ENCODE results near the gene NAB1. TPM values are rescaled to one million over a fixed set of nuclear protein-coding genes. Genes with fewer than 3 reads are reported as not detected.
A peak's percentile ranks its signal among the peaks of the same experiment; 100 is the strongest.

NAB1 gene
- total RNA-seq, 2 experiments from 2014 or later = 24.9 to 33.3 TPM

DNA sequence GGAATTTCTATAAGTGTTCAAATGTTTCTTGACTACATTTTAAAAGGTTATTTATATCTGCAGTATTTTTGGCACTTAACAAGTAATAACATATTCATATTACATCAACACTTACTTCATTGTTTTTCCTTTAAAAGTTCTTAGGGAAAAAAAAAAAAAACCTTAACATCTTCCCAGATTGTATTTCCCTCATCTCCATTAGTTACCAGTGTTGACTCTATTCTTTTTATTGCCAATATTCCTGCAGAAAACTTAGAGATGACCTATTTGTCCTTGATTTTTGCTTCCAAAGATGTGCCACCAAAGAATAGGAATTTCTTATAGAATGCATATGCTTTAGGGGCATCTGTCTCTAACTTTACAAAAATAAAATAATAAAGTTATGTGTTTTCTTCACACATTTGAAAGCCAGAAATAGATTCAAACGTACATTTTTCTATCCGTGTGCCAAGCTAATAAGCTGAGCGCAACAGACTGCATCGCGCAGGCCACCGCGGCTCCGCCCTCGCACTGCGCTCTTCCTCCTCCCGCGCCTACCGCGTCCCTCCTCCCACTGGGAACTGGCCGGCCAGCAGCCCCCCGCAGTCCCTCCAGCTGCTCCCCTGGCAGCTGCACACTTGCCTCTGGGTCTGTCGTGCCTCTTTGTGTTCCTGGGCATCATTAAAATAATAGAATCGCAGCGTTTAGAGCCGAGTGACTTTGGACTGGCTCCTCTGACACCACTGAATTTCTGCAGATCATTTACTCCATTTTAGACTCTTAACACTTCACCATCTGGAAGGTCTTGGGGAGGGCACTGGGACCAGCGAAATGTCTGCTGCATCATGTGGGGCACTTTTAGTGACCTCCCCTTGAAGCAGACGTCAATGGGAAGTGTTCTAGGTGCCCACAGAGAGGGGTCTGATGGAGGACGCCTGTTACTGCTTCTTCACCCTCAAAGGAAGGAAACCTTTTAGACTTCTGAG lies 21.2 kb upstream of the NAB1 start:
- H3K36me3 Mint-ChIP-seq = no peaks in the 10 kb centered on the region
- peak; percentile 33 for DNase-seq
- peaks cover 3% of the 10 kb centered on the region for H3K9me3 Mint-ChIP-seq
- H3K4me1 Mint-ChIP-seq = peaks cover 20% of the 10 kb centered on the region
- H3K27me3 Mint-ChIP-seq = no peaks in the 10 kb centered on the region
- H3K4me3 Mint-ChIP-seq = peak overlapping the region; percentile 86
- peak overlapping the region; percentile 59 for H3K27ac Mint-ChIP-seq

DNA sequence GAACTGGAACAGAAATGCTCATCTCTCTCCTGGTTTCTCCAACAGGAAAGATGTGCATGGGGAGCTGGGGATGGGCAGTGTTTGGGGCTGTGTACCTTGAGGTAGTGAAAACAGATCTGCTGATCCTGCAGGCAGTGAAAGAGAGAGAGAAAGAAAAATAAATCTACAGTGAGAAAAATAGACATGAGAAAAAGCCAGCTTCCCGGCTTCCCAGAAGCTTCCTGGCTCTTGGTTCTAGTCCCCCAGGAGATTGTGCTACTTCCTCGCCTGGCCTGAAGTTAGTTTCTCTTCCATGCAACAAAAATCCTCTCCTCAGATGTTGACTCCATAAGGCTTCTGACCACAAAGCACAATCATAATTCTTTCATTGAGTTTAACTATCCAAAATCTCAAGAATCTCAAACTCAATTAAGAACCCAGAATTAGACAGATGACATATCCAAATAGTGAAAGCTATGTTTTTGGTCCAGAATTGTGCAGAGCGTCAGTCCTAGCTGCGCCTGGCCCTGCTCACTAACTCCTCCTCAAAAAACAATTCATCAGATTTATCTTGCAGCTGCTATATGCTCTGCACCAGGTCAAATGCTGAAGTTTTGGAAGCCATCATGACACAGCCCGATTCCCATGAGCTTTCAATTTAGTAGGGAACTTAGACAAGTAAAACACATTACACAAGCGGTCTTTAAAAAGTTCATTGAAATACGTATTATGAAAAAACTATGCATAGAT lies 20.1 kb upstream of the NAB1 start:
- H3K27me3 Mint-ChIP-seq = no peaks in the 10 kb centered on the region
- DNase-seq = no peak
- H3K9me3 Mint-ChIP-seq = peaks cover 3% of the 10 kb centered on the region
- peaks cover 20% of the 10 kb centered on the region for H3K4me1 Mint-ChIP-seq
- no peaks in the 10 kb centered on the region for H3K36me3 Mint-ChIP-seq
- no peak overlapping the region for H3K4me3 Mint-ChIP-seq
- no peak overlapping the region for H3K27ac Mint-ChIP-seq

DNA sequence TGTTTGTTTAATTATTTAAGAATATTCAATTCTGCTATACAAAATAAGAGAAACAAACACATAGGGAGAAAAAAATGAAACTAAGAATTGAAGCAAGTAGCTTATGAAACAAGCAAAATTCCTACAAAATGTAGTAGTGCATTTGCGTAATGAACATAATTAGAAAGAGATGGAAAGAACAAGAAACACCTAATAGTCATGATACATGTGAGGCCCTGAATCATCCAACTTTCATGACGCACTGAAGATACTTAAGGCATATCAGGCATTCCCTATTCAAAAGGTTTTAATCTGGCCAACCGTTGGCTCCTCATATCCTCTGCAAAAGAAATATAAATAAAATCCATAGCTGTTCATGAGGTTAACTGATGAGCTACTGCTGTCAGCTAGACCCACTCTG lies 14.5 kb upstream of the NAB1 start:
- no peak for DNase-seq
- Mint-ChIP-seq H3K36me3 (no peaks in the 10 kb centered on the region), H3K27me3 (no peaks in the 10 kb centered on the region), H3K4me1 (peaks cover 3% of the 10 kb centered on the region), H3K4me3 (no peak overlapping the region), H3K9me3 (no peaks in the 10 kb centered on the region), H3K27ac (no peak overlapping the region)

DNA sequence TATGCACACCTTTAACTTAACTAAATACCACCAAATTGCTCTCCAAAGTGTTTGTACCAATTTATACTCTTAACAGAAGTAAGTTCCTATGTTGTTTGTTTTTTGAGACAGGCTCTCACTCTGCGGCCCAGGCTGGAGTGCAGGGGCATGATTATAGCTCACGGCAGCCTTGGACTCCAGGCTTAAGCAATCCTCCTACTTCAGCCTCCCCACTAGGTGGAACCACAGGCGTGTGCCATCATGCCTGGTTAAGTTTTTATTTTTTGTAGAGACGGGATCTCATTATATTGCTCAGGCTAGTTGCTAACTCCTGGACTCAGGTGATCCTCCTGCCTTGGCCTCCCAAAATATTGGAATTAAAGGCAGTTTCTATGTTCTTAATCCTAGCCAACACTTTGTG lies 13.1 kb upstream of the NAB1 start:
- no peak for DNase-seq
- Mint-ChIP-seq H3K27ac (no peak overlapping the region), H3K4me3 (no peak overlapping the region), H3K27me3 (no peaks in the 10 kb centered on the region), H3K9me3 (no peaks in the 10 kb centered on the region), H3K4me1 (peaks cover 3% of the 10 kb centered on the region), H3K36me3 (no peaks in the 10 kb centered on the region)

DNA sequence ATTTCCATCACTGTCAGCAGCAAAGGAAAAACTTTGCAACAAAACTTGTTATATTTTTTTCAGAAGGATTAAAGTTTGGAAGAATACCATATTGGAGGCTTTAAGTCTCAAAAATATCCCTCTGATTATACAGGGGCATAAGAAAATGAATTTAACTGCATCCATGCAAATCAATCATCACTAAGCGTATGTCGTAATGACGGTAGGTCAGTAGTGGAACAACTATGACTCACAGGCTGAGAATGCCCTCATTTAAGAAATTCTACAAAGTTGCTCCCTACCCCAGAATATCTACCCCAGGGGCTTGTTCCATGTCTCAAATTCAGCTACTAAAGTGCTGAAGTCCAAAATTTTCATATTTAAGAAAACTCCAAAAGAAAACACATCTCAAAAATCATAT lies 12.5 kb upstream of the NAB1 start:
- Mint-ChIP-seq H3K27me3 (no peaks in the 10 kb centered on the region), H3K4me3 (no peak overlapping the region)
- no peak for DNase-seq

DNA sequence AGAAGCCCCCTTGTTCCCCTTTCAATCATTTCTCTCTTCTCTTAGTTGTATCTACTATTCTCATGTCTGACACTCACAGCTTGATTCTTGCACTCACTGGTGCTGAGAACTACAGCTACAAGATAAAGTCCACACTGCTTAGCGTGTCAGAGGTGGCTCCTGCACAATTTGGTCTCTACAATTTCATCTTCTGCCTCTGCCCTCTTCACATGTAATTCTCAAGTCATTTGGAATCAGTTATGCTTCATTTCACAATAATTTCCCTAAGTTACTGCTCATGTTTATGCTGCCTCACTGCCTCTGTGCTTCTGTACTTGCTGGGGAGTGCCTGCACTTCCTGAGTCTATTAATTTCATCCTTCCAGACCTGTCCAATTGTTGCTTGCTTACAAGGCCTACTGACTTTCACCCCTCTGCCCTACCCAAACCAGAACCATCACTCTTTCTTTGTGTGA lies 11.6 kb upstream of the NAB1 start:
- no peak overlapping the region for H3K4me3 Mint-ChIP-seq
- H3K9me3 Mint-ChIP-seq = no peaks in the 10 kb centered on the region
- H3K27ac Mint-ChIP-seq = no peak overlapping the region
- DNase-seq = no peak
- H3K36me3 Mint-ChIP-seq = no peaks in the 10 kb centered on the region
- no peaks in the 10 kb centered on the region for H3K27me3 Mint-ChIP-seq
- peaks cover 3% of the 10 kb centered on the region for H3K4me1 Mint-ChIP-seq

More for the DNA sequence above, 12.5 kb upstream of the NAB1 start:
- Mint-ChIP-seq H3K36me3 (no peaks in the 10 kb centered on the region), H3K4me1 (peaks cover 3% of the 10 kb centered on the region), H3K9me3 (no peaks in the 10 kb centered on the region), H3K27ac (no peak overlapping the region)

DNA sequence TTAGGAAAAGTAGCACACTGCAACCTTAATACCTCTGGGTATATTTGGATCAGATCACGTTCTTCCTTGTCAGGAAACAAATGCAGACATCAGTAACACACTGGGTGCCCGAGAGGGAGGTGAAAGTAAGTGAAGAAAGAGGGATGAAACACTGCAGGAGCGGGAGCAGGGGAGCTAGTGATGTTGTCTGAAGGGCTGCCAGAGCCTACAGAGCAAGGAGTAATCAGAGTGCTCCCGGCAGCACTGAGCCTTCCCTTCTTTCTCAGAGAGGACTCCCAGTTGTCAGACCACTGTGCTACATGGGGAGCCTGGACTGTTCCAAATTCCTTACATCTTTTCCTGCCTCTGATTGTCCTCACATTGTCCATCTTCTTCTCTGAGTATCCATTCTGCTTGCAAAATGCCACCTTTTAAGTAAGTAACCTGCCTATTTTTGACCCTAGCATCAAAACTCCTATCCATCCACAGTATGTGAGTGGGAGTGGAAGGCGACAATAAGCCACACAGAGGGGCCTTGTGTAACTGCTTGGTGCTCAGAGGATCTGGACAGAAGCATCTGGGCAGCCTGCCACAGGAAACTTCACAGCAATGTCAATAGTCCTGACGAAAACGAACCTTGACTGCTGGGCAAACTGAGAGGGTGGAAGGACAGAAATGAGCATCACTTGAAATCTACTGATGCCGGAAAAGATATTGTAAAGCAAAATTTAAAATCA lies 10.8 kb upstream of the NAB1 start:
- Mint-ChIP-seq H3K4me3 (no peak overlapping the region), H3K36me3 (no peaks in the 10 kb centered on the region), H3K27ac (no peak overlapping the region), H3K4me1 (peaks cover 4% of the 10 kb centered on the region), H3K27me3 (no peaks in the 10 kb centered on the region), H3K9me3 (no peaks in the 10 kb centered on the region)
- DNase-seq = no peak

DNA sequence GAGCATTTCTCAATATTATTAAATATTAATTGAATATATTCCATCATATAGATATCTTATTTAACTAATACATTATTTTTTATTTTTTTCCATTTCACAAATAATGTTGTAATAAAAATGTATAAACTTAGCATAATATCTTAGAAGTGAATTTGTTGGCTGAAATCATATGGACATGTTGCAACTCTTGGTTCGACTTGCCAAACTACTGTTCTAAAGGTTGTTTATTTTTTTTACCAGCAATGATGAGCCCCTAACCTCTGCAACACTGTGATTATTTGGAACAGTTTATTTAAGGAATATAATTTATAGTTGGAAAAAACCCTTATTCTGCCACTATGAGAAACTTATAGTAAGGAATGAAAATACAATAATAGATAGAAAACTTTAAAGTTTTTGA lies 8.8 kb upstream of the NAB1 start:
- Mint-ChIP-seq H3K4me1 (peaks cover 15% of the 10 kb centered on the region), H3K9me3 (no peaks in the 10 kb centered on the region), H3K36me3 (no peaks in the 10 kb centered on the region), H3K27me3 (no peaks in the 10 kb centered on the region), H3K4me3 (no peak overlapping the region), H3K27ac (no peak overlapping the region)
- DNase-seq = no peak

DNA sequence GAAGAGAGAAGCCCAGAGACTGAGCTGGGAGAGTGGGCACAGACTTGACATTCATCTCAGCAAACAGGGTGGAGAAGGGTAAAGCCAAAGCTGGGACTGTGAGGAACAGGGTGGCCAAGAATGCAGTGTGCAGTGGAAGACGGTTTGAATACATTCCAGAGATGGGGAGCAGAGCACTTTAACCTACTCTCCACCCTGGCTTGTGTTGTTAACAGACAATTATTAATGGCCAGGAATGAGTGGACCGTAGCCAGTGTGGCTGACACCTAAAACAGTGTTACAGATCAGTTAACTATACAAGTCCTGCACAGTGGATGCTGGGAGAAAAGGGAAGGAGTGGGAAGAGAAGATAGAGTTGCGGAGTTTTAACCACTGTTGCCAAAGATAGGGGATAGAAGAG lies 7.4 kb upstream of the NAB1 start:
- no peaks in the 10 kb centered on the region for H3K27me3 Mint-ChIP-seq
- no peaks in the 10 kb centered on the region for H3K9me3 Mint-ChIP-seq
- no peak overlapping the region for H3K4me3 Mint-ChIP-seq
- no peak overlapping the region for H3K27ac Mint-ChIP-seq
- no peak for DNase-seq
- peaks cover 18% of the 10 kb centered on the region for H3K4me1 Mint-ChIP-seq
- no peaks in the 10 kb centered on the region for H3K36me3 Mint-ChIP-seq

DNA sequence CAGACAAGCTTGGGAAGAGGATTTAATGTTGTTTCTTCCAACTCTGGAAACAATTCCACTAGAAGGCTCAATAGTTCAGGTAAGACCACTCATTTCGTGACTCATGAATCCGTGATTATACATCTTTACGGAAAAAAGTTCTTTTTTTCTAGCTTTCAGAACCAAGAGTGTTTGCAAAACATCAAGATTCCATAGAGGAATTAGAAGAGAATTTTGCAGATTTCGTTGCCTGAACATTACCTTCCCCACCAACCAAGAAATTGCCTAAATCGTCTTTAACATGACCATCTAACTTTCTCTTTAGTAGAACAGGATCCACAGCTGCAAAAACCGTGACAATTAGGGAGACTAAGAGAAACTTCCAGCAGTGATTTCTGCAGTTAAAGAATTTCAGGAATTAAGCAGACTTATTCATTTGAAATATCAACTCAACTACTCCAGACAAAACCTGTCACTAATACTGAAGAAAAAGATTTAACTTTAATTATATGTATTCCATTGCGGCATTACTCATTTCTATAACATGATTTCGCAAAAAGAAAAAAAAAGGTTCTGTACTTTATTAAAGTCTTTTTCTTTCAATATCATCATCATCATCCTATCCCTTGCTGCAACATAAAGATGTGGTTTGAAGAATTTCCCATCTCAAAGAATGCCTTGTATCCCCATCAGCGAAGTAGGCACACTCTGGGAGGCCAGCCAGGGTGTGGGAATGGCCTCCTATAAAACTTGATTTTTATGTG lies 1.9 kb upstream of the NAB1 start:
- Mint-ChIP-seq H3K9me3 (no peaks in the 10 kb centered on the region), H3K36me3 (peaks cover 8% of the 10 kb centered on the region), H3K4me1 (peaks cover 40% of the 10 kb centered on the region), H3K4me3 (no peak overlapping the region), H3K27ac (no peak overlapping the region), H3K27me3 (no peaks in the 10 kb centered on the region)
- no peak for DNase-seq

DNA sequence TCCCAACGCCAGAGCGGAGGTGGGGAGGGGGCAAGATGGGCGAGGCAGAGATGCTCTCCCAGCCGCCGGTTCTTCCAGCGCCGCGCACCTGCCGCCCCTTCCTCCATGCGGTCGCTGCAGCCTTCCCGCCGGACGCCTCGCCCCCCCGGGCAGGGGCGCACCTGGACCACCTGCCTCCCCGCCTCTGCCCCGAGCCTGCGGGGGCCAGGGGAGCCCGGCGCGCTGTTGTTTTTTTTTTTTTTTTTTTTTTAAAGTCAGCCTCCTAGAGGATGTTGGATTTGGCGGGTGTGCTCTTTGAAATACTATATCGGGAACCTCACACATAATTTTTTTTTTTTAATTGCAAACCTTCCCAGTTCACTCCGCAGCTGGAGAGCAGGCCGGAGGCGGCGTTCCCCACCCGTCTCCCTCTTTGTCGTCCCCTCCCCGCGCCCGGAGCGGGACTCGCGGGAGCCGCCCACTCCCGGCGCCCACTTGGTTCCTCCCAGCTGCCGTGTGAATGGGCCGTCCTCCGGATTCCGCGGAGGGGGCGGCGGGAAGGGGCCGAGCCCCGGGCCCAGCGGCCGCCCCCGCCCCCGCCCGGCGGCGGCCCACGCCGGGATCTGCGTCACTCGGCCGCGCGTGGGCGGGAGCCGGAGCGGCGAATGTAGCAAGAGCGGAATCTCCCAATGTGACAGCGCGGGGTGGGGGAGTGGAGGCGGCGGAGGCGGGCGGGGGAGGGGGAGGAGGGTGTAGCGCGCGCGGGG lies 421 bp upstream of the NAB1 start:
- no peaks in the 10 kb centered on the region for H3K27me3 Mint-ChIP-seq

DNA sequence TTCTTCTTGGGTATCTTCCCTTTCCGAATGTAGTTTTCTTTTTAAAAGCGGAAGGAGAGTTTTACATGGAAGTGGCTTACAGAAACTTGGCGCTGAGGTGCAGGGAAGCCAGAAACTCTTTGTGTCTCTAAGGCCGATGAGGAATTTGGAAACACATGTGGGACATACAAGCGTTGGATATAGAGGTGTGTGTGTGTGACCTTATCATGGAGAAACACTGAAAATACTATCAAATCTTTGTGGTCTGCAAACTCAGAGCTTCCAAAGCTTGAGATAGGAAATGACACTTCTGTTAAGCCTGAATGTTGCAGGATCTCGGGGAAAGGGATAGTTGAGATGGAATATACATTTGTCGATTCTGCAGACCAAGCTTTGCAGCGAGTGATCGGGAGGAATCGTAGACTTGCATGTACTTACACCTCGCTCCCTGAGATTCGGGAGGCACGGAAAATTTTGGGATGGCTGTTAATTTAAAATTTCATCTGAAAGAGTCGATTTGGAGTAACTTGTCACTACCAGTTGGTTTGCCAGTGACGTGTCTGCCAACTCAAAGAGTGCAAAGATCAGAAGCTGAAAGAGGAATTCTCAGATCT lies 1.0 kb downstream of the NAB1 start:
- DNase-seq = no peak
- no peaks in the 10 kb centered on the region for H3K27me3 Mint-ChIP-seq
- H3K4me3 Mint-ChIP-seq = peak overlapping the region; percentile 95
- no peaks in the 10 kb centered on the region for H3K9me3 Mint-ChIP-seq
- peak overlapping the region; percentile 95 for H3K27ac Mint-ChIP-seq
- peaks cover 9% of the 10 kb centered on the region for H3K36me3 Mint-ChIP-seq
- H3K4me1 Mint-ChIP-seq = peaks cover 29% of the 10 kb centered on the region

More for the DNA sequence above, 421 bp upstream of the NAB1 start:
- Mint-ChIP-seq H3K4me3 (peak overlapping the region; percentile 69), H3K9me3 (no peaks in the 10 kb centered on the region), H3K4me1 (peaks cover 36% of the 10 kb centered on the region), H3K27ac (peak overlapping the region; percentile 66), H3K36me3 (peaks cover 9% of the 10 kb centered on the region)
- DNase-seq = peak; percentile 84

DNA sequence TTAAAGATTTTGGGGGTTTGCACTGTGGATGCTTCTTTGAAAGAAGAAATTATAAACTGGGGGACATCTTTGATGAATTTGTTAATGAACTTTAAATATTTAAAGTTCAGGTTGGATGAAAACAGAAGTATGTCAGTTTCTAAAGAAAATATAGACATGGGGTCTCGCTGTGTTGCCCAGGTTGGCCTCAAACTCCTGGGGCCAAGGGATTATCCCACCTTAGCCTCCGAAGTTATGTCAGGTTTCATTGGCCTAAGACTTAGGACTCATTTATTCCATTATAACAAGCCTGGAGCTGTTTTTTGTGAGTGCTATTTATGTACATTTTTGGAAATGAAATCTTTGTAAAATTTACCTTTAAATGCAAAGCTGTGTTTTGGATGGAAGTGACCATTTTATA lies 2.5 kb downstream of the NAB1 start:
- no peak for DNase-seq
- Mint-ChIP-seq H3K36me3 (peaks cover 18% of the 10 kb centered on the region), H3K9me3 (no peaks in the 10 kb centered on the region), H3K4me3 (peak overlapping the region; percentile 57), H3K27ac (no peak overlapping the region), H3K4me1 (peaks cover 38% of the 10 kb centered on the region), H3K27me3 (no peaks in the 10 kb centered on the region)

DNA sequence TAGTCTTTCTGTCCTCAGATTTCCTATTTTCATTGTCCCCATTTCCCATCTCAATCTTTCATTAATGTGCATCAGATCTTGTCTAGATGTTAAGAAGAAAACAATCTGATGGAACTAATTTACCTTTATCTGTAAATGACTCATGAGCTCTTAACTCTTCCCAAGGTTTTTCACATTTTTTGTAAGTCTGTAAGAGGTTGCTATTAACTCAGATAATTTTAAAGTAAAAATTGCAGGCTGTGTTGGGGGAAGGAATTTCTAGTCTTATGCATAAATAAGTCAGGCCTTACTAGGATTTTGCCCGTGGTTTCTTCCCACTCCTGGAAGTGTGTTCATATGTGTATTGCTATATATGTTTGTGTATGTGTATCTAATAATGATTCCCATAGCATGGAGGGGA lies 4.3 kb downstream of the NAB1 start:
- no peak for DNase-seq
- Mint-ChIP-seq H3K9me3 (no peaks in the 10 kb centered on the region), H3K36me3 (peaks cover 19% of the 10 kb centered on the region), H3K27ac (no peak overlapping the region), H3K4me1 (peaks cover 40% of the 10 kb centered on the region), H3K4me3 (no peak overlapping the region), H3K27me3 (no peaks in the 10 kb centered on the region)
